Stimulated activated CD4-positive, alpha-beta T cell treated with anti-CD3 and anti-CD28 coated beads, TNF-alpha, amount 100 ng/mL, for 24 hours (primary cell): ENCODE measurements around the gene TDRD12.
"Not testable (repeated sequence)": the region's sequence is repeated elsewhere in the genome, so short reads cannot be mapped to it uniquely, and the experiment has no call there.

Experiments used
- DNase-seq, 3 experiments: peaks; one replicate each; pipeline ENCODE4 v3.0.0-alpha.2; 2020; ENCODE audit warnings: low read depth in 3 of 3

Gene TDRD12

GRCh38 chr19:32828643-32829344, 109.2 kb downstream of the TDRD12 start:
- no peak for DNase-seq

GRCh38 chr19:32829345-32829896, 109.9 kb downstream of the TDRD12 start:
- DNase-seq, result no peak

GRCh38 chr19:32830231-32831014, 110.9 kb downstream of the TDRD12 start:
- no peak for DNase-seq

GRCh38 chr19:32831611-32832010, 112.0 kb downstream of the TDRD12 start:
- no peak for DNase-seq

GRCh38 chr19:32832094-32832493, 112.5 kb downstream of the TDRD12 start:
- not testable (repeated sequence) for DNase-seq

DNA sequence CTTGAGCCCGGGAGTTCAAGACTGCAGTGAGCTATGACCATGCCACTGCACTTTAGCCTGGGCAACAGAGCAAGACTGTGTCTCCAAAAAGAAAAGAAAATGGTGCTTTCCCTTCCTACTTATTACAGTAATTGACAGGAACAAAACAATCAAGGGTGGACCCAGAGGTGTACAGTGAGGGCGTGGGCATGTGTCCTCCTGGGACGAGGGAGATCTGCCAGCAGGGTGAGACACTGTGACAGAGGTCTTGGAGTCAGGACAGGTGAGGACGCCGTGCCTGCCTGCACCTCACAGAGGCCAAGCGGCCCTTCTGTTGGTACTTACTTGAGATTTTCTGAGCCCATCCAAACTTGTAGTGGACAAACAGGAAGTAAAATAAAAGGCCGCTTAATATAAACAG, 113.3 kb downstream of the TDRD12 start:
- not testable (repeated sequence) for DNase-seq

GRCh38 chr19:32833388-32833787, 113.8 kb downstream of the TDRD12 start:
- DNase-seq, result not testable (repeated sequence)

DNA sequence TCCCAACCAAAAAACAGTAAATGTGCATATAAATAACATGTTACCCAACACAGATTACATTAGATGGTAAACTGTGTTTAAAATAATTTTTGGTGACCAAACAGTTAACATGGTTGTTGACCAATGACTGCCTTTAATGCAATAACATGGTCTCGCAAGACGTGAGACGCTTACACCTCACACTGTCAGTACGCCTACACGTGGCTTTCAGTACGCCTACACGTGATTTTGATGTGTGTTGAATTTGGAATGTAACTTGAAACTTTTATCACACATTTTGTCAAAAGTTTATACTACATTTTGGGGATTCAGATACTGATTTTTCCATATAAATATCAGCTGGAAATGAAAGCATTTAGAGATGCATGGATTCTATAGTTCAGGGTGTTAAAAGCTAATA, 118.0 kb downstream of the TDRD12 start:
- DNase-seq, result peak in 1 of 3 experiments; percentile 16

- no peak for DNase-seq
These were observed 122.5 kb downstream of the TDRD12 start for GRCh38 chr19:32842061-32842460.

DNA sequence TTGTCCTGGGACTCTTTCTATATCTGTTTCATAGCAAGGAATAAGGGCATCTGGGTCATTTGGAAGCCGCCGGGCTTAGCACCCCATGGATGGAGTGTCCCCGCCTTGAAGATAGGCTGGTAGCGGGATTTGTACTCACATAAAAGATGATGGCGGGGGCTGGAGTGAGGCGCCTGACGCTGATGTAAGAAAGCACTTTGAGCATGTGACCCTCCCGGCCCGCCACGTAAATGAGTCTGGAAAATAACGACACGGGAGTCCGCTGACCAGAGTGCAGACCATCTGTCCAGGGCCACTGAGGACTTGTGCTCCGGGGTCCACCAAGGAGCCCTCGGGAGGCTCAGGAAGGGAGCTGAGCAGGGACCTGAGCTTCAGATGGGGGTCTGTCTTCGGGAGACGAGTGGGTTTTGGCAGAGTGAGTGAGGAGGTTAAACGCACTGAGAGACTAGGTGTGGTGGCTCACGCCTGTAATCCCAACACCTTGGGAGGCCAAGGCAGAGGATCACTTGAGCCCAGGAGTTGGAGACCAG, 124.2 kb downstream of the TDRD12 start:
- DNase-seq, result no peak

DNA sequence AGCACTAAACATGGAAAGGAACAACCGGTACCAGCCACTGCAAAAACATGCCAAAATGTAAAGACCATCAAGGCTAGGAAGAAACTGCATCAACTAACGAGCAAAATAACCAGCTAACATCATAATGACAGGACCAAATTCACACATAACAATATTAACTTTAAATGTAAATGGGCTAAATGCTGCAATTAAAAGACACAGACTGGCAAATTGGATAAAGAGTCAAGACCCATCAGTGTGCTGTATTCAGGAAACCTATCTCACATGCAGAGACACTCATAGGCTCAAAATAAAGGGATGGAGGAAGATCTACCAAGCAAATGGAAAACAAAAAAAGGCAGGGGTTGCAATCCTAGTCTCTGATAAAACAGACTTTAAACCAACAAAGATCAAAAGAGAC, 128.5 kb downstream of the TDRD12 start:
- DNase-seq, result not testable (repeated sequence)

DNA sequence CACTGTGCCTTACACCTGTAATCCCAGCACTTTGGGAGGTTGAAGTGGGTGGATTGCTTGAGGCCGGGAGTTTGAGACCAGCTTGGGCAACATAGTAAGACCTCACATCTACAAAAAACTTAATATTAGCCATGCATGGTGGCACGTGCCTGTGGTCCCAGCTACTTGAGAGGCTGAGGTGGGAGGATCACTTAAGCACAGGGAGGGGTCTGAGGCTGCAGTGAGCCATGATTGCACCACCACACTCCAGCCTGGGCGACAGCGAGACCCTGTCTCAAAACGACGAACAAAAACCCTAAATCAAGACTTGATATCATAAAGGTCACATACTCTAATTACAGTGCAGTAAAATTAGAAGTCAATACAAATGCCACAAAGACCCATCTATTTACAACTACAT, 132.6 kb downstream of the TDRD12 start:
- no peak for DNase-seq

GRCh38 chr19:32856818-32857217, 137.3 kb downstream of the TDRD12 start:
- DNase-seq, result not testable (repeated sequence)

GRCh38 chr19:32857584-32857983, 138.0 kb downstream of the TDRD12 start:
- DNase-seq, result no peak

- DNase-seq, result no peak
These were observed 138.6 kb downstream of the TDRD12 start for GRCh38 chr19:32858155-32858554.

GRCh38 chr19:32858559-32858958, 139.0 kb downstream of the TDRD12 start:
- DNase-seq, result no peak

DNA sequence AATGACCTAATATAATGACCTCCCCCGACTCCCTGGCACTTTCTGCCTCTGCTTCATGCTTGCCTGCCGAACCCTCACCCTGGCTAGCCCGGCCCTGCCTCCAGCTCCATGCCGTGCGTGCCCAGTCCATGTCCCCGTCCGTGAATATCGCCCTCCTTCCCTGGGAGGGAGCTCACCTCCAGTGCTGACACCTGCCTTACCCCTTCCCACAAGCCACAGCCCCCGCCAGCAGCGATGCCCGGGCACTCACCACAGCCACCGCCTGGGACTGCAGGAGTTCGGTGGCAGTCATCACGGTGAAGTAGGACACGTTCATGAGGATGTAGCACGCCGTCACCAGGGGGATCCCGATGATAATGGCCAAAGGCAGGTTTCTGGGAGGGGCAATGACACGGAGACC, 140.0 kb downstream of the TDRD12 start:
- no peak for DNase-seq

GRCh38 chr19:32861596-32861995, 142.0 kb downstream of the TDRD12 start:
- no peak for DNase-seq

DNA sequence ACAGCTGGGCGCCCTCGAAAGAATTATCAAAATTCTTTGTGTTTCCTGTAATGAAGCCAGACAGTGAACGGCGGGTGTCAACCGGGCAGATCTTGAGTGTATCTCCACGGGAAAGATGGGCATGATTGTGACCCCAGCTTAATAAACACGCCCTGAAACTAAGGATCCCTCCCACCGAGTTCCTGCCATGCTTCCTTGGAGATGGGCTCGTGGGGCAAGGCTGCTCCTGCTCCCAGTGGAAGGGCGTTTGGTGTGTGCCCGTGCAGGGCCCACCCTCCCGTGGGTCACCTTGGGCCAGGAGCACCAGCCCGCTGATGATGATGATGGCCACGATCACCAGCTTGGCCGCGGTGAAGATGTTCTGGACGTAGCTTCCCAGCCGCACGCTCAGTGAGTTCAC, 142.6 kb downstream of the TDRD12 start:
- DNase-seq, result no peak

- DNase-seq, result no peak
These were observed 143.2 kb downstream of the TDRD12 start for GRCh38 chr19:32862741-32863140.

- no peak for DNase-seq
These were observed 143.7 kb downstream of the TDRD12 start for GRCh38 chr19:32863301-32863700.

DNA sequence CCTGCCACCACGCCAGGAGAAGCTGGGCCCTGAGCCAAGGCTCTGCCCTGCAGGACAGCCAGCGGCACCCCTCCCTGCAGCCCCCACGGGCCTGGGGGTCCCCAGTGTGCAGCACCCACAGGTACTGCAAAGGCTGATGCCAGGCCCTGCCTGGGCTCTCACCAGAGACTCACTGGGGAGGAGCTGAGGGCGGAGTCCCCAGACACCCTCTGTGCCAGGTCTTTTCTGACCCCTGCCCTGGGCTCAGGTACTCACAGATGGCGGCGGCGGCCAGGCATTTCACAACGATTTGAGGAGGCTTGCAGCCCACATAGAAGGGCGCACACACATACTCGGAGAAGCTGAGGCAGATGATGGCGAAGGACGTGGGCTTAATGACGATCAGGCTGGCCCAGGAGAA, 144.3 kb downstream of the TDRD12 start:
- no peak for DNase-seq
